K562 (cell line): ENCODE results near the gene EIF4E. TPM values are rescaled to one million over a fixed set of nuclear protein-coding genes. Genes with fewer than 3 reads are reported as not detected.

Experiments used
- ATF7 ChIP-seq: fragments of 450-650 bp; IDR thresholded peaks from 2 replicates; pipeline ENCODE4 v1.7.1; 2014; ENCODE audit warnings: mild to moderate bottlenecking, moderate library complexity
- CREB3L1 ChIP-seq: fragments of 450-650 bp; IDR thresholded peaks from 2 replicates; pipeline ENCODE4 v1.6.1; 2014; ENCODE audit warnings: low read depth, mild to moderate bottlenecking, moderate library complexity, borderline replicate concordance
- E2F4 ChIP-seq: sonication (generic); formaldehyde crosslinking; IDR thresholded peaks from 2 replicates; pipeline ENCODE4 v1.8.0; 2022; ENCODE audit warnings: mild to moderate bottlenecking, low read depth, missing genetic modification reagents
- E2F5 ChIP-seq: sonication (generic); formaldehyde crosslinking; IDR thresholded peaks from 2 replicates; pipeline ENCODE4 v1.8.0; 2022; ENCODE audit warnings: mild to moderate bottlenecking, missing genetic modification reagents
- PHF8 ChIP-seq: fragments of 200-600 bp; sonication (generic); IDR thresholded peaks from 2 replicates; pipeline ENCODE4 v1.6.1; 2012; ENCODE audit warnings: mixed run types, mild to moderate bottlenecking, inconsistent platforms, low read length, moderate library complexity, borderline replicate concordance
- RBFOX2 ChIP-seq: fragments of 200-400 bp; formaldehyde crosslinking; IDR thresholded peaks from 2 replicates; pipeline ENCODE4 v1.6.1; 2017; ENCODE audit warnings: low read depth, mild to moderate bottlenecking, low read length, moderate library complexity
- SREBF2 ChIP-seq: sonication (generic); formaldehyde crosslinking; IDR thresholded peaks from 2 replicates; pipeline ENCODE4 v1.4.0; 2020; ENCODE audit warnings: mild to moderate bottlenecking, missing genetic modification reagents
- STAT5A ChIP-seq: IDR thresholded peaks from 2 replicates; pipeline ENCODE4 v1.6.1; 2012; ENCODE audit warnings: low read length, inconsistent platforms, borderline replicate concordance
- TARDBP ChIP-seq: fragments of 450-650 bp; IDR thresholded peaks from 2 replicates; pipeline ENCODE4 v1.6.1; 2016
- TCF7 ChIP-seq: sonication (generic); IDR thresholded peaks from 2 replicates; pipeline ENCODE4 v1.6.1; 2016; ENCODE audit warnings: antibody characterized with exemption, borderline replicate concordance
- TFAM ChIP-seq: fragments of 250-450 bp; sonication (Bioruptor Pico); conservative IDR thresholded peaks from 2 replicates; pipeline ENCODE4 v1.5.0; 2021; ENCODE audit warnings: mild to moderate bottlenecking, moderate library complexity
- ZC3H11A ChIP-seq: IDR thresholded peaks from 2 replicates; pipeline ENCODE4 v1.6.1; 2012; ENCODE audit warnings: low read depth, low read length, improper control_type of control experiment
- ZFX ChIP-seq: sonication (generic); formaldehyde crosslinking; IDR thresholded peaks from 2 replicates; pipeline ENCODE4 v1.8.0; 2022; ENCODE audit warnings: mild to moderate bottlenecking, missing genetic modification reagents, moderate library complexity
- ZMIZ1 ChIP-seq, 2 experiments: fragments of 150-350 bp in 1 of 2; IDR thresholded peaks; 2 replicates each; pipeline ENCODE4 v1.6.1; 2012 to 2016; ENCODE audit warnings: low read depth in 2 of 2, low read length in 2 of 2, mild to moderate bottlenecking in 1 of 2, moderate library complexity in 1 of 2
- ZNF121 ChIP-seq: sonication (generic); formaldehyde crosslinking; conservative IDR thresholded peaks from 2 replicates; pipeline ENCODE4 v1.8.0; 2022; ENCODE audit warnings: missing genetic modification reagents
- ZNF175 ChIP-seq: fragments of 200-800 bp; sonication (Bioruptor generic); IDR thresholded peaks from 2 replicates; pipeline ENCODE4 v1.6.1; 2016; ENCODE audit warnings: low read depth, mild to moderate bottlenecking, missing genetic modification characterization, missing compliant biosample characterization
- ZNF584 ChIP-seq: fragments of 200-800 bp; sonication (Bioruptor generic); IDR thresholded peaks from 2 replicates; pipeline ENCODE4 v1.6.1; 2016; ENCODE audit warnings: low read depth, mild to moderate bottlenecking, missing genetic modification characterization, missing compliant biosample characterization
- ZNF707 ChIP-seq: fragments of 250-450 bp; sonication (Bioruptor Pico); conservative IDR thresholded peaks from 2 replicates; pipeline ENCODE4 v1.8.0; 2022; ENCODE audit warnings: inconsistent platforms, mild to moderate bottlenecking, moderate library complexity
- polyA plus RNA-seq, 8 experiments: library from polyadenylated mRNA; depleted of rRNA in 4 of 8; stranded (reverse) in 5 of 8; unstranded in 3 of 8; fragments of >200 nt; fragmentation: Nextera tagmentation in 2 of 8; fragmentation: Illumina TruSeq in 1 of 8; extraction: Ambion mirVana in 2 of 8; extraction: Trizol in 1 of 8; gene quantifications; 2 replicates each; pipeline versions ENCODE4 v1.2.1 to v1.2.3, GENCODE V29; 2011 to 2014; ENCODE audit warnings: inconsistent platforms in 1 of 8, missing spikeins in 1 of 8
- total RNA-seq, 7 experiments: library from RNA; depleted of rRNA in 6 of 7; stranded (reverse); fragments of >200 nt in 6 of 7; fragmentation: Illumina TruSeq in 2 of 7; extraction: Trizol in 2 of 7; gene quantifications; 2 replicates each; pipeline versions ENCODE4 v1.2.1 to v1.2.3, GENCODE V29; 2011 to 2021; ENCODE audit warnings: low replicate concordance in 1 of 7

The EIF4E gene
- total and polyA plus RNA-seq, 9 of the 15 experiments (the other 6 are each of a cell fraction or from before 2014, with no cell fraction given): 164 to 489 (median 179) TPM

- TF ChIP-seq TARDBP (peak; percentile 62; the same call in 1 of the 2 replicates), RBFOX2 (peak; percentile 1; the same call in 1 of the 2 replicates), ZNF584 (CRISPR knock-in tag) (peak; percentile 83; the same call in 1 of the 2 replicates), SREBF2 (no peak), TCF7 (no peak), E2F4 (peak; percentile 67; the same call in 1 of the 2 replicates), TFAM (CRISPR knock-in tag) (no peak), ZNF175 (CRISPR knock-in tag) (0 out of 2 replicates have a peak, but pooled peaks have one; percentile 19), ZMIZ1 (IDR thresholded peaks at IDR 0.05; ENCODE audit: low read depth in 2 of 2, low read length in 2 of 2) (peak in 1 of 2 experiments; percentile 59; a peak in 2 of 4 replicates), STAT5A (no peak), ZNF707 (CRISPR knock-in tag) (no peak), ATF7 (peak; percentile 83), PHF8 (peak; percentile 87), ZC3H11A (0 out of 2 replicates have a peak, but pooled peaks have one; percentile 46), ZNF121 (CRISPR knock-in tag) (no peak), CREB3L1 (0 out of 2 replicates have a peak, but pooled peaks have one; percentile 27), E2F5 (CRISPR knock-in tag) (peak; percentile 31; the same call in 1 of the 2 replicates), ZFX (CRISPR knock-in tag) (peak; percentile 89)
These were observed 671 bp upstream of the EIF4E start (continued) for GRCh38 chr4:98929341-98930267.
